Measurements from ENCODE around the gene SPNS1. TPM values are rescaled to one million over a fixed set of nuclear protein-coding genes. Genes with fewer than 3 reads are reported as not detected.
A peak's percentile ranks its signal among the peaks of the same experiment; 100 is the strongest.
"Not testable (repeated sequence)": the region's sequence is repeated elsewhere in the genome, so short reads cannot be mapped to it uniquely, and the experiment has no call there.

The SPNS1 gene
- total RNA-seq (10 to 100 TPM; 13.4 to 33.0 (median 16.6) TPM), polyA plus RNA-seq (10 to 100 TPM; 26.9 to 43.2 TPM)
- long read RNA-seq, donor 1, transcript SPNS1-201 (12 exons, 2,208 nt) = major isoform, 15 of 31 reads
- long read RNA-seq, donor 1, partial matches to known transcripts = 9 of 31 reads
- long read RNA-seq, donor 1, other reads (novel, unspliced or antisense) = 5 of 31 reads
- long read RNA-seq, donor 2, transcript SPNS1-201 (12 exons, 2,208 nt) = major isoform, 56 of 94 reads
- long read RNA-seq, donor 2, partial matches to known transcripts = 17 of 94 reads
- long read RNA-seq, donor 2, other reads (novel, unspliced or antisense) = 12 of 94 reads
- long read RNA-seq, donor 3, transcript SPNS1-201 (12 exons, 2,208 nt) = major isoform, 27 of 51 reads
- long read RNA-seq, donor 3, partial matches to known transcripts = 14 of 51 reads
- long read RNA-seq, donor 3, other reads (novel, unspliced or antisense) = 6 of 51 reads

GRCh38 chr16:28974437-28975157 is at the start of gene SPNS1:
Gene SPNS1 (plus strand): TSS chr16:28974778. CDS start chr16:28975152, 374 bp downstream.
- intact Hi-C loops (cut with DNase I) = loop anchor here in 1 of 10 donors (1.0 kb wide), 1 partner anchor 128 kb away; the partner anchor contains the start of gene TUFM
- no peaks in the 10 kb centered on the region for H3K27me3 ChIP-seq
- H3K4me3 ChIP-seq = peak within 1 kb of the TSS; percentile 67 to 98 (median 88)
- DNase-seq (peak; percentile 97 to 99 (median 98)), ATAC-seq (peak; percentile 95 to 99 (median 98))
- H3K4me1 ChIP-seq = peaks cover 0 to 24% (median 13%) of the 10 kb centered on the region in 12 donors
- peaks cover 0 to 31% (median 20%) of the 10 kb centered on the region in 9 donors for H3K36me3 ChIP-seq
- H3K27ac ChIP-seq = peak within 1 kb of the TSS in 11 of 12 donors; percentile 75 to 91 (median 81)
- TF ChIP-seq POLR2A (IDR thresholded peaks at IDR 0.05) = peak in 1 of 2 donors; percentile 64
- TF ChIP-seq, protein P1, sequence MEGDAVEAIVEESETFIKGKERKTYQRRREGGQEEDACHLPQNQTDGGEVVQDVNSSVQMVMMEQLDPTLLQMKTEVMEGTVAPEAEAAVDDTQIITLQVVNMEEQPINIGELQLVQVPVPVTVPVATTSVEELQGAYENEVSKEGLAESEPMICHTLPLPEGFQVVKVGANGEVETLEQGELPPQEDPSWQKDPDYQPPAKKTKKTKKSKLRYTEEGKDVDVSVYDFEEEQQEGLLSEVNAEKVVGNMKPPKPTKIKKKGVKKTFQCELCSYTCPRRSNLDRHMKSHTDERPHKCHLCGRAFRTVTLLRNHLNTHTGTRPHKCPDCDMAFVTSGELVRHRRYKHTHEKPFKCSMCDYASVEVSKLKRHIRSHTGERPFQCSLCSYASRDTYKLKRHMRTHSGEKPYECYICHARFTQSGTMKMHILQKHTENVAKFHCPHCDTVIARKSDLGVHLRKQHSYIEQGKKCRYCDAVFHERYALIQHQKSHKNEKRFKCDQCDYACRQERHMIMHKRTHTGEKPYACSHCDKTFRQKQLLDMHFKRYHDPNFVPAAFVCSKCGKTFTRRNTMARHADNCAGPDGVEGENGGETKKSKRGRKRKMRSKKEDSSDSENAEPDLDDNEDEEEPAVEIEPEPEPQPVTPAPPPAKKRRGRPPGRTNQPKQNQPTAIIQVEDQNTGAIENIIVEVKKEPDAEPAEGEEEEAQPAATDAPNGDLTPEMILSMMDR (IDR thresholded peaks at IDR 0.05) = no peak
- no peaks in the 10 kb centered on the region for H3K9me3 ChIP-seq
- 0% methylated on average over 4 to 60 of the region's 60 CpGs for WGBS, 4 donors

DNA sequence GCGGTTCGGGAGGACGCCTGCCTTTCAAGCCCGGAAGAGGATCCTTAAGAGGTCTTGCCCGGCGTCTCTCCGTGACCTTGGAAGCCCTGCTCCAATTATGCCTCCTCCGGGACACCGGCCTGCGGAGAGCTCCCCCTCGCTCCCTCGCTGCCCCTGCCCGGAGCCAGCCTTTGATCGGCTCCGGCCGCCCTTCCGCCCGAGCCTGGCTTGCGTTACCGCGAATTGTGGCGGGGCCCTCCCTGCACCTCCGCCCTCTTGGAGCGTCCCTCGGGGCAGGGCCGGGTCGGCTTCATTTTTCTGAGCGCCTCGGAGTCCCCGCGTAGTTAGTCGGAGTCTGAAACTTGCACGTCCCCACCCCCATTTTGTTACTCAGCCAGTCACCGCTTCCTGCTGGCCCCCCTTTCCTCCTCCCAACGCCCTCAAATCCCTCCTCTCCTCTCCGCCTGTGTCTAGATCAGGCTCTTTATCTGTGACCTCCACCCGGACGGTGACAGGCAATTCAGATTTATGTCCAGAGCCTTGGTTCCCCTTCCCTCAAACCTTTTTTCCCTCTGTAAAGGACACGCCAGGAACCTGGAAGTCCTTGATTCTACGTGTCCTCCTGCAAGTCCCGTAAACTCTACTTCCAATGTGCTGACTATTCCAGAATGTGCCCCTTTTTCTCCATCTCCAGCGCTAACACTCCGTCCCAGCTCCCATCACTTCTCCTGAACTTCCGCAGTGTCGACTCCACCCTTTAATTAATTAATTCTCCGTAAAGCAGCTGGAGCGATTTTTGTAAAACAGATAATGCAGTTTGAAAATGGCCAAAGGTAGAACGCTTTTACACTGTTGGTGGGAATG is 49.0 kb upstream of the SPNS1 start:
- peak overlapping the region; percentile 87 to 100 (median 99) for H3K27ac ChIP-seq
- peak overlapping the region; percentile 62 to 95 (median 83) for H3K4me3 ChIP-seq
- no peaks in the 10 kb centered on the region for H3K9me3 ChIP-seq
- WGBS, 4 donors = 1 to 2% (median 1%) methylated on average over 23 to 48 of the region's 48 CpGs
- no peaks in the 10 kb centered on the region for H3K27me3 ChIP-seq
- H3K4me1 ChIP-seq = peaks cover 0 to 14% (median 8%) of the 10 kb centered on the region in 12 donors
- ATAC-seq = peak; percentile 73 to 83 (median 82)
- peaks cover 0 to 23% (median 4%) of the 10 kb centered on the region in 9 donors for H3K36me3 ChIP-seq
- DNase-seq = peak; percentile 86 to 90 (median 89)
- TF ChIP-seq POLR2A (IDR thresholded peaks at IDR 0.05) = peak in 1 of 2 donors; percentile 51
- TF ChIP-seq, protein P1 (IDR thresholded peaks at IDR 0.05) = peak in 1 of 12 donors; percentile 12
- intact Hi-C loops (cut with DNase I) = loop anchor here in 5 of 10 donors (1.0 to 10.0 kb wide), 8 partner anchors 19 to 103 kb away; partner anchors contain the start of genes SH2B1 (in 4 of the 5), ATXN2L (in 1 of the 5), NFATC2IP (in 1 of the 5) and TUFM (in 1 of the 5)

DNA sequence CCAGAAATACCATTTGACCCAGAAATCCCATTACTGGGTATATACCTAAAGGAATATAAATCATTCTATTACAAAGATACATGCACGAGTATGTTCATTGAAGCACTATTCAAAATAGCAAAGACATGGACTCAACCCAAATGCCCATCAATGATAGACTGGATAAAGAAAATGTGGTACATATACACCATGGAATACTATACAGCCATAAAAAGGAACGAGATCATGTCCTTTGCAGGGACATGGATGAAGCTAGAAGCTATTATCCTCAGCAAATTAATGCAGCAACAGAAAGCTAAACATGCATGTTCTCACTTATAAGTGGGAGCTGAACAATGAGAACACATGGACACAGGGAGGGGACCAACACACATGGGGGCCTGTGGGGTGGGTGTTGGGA is 48.3 kb upstream of the SPNS1 start:
- H3K9me3 ChIP-seq, DNase-seq, H3K27me3 ChIP-seq, ATAC-seq: not testable (repeated sequence)
- peaks cover 0 to 18% (median 8%) of the 10 kb centered on the region in 12 donors for H3K4me1 ChIP-seq
- peak overlapping the region in 11 of 12 donors; percentile 90 to 100 (median 99) for H3K27ac ChIP-seq
- H3K4me3 ChIP-seq = peak overlapping the region in 10 of 12 donors; percentile 62 to 95 (median 84)
- H3K36me3 ChIP-seq = peaks cover 0 to 16% (median under 1%) of the 10 kb centered on the region in 9 donors
- intact Hi-C loops (cut with DNase I) = loop anchor here in 3 of 10 donors (5.0 to 10.0 kb wide), 3 partner anchors 61 to 104 kb away; partner anchors contain the start of genes SH2B1 (in 3 of the 3) and ATXN2L (in 1 of the 3)
- WGBS, 4 donors = 62 to 80% (median 74%) methylated on average over 2 of the region's 2 CpGs

DNA sequence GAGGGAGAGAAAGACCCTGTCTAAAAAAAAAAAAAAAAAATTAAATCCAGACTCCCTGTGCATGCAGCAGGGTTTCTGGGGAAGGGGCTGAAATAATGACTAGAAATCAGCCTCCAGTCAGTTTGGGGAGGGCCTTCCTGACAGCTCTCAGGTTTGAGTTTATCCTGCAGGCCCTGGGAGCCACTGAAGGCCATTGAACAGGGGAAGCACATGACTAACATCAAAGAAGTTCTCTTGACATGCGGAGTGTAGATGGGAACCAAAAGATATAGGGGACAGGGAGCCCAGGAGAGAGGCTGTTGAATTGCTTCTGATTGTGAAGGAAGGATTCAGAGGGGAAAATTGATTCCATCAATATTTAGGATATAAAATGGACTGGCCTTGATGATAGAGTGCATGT is 46.8 kb upstream of the SPNS1 start:
- Histone ChIP-seq H3K27me3 (no peaks in the 10 kb centered on the region), H3K27ac (no peak overlapping the region), H3K4me3 (no peak overlapping the region), H3K4me1 (peaks cover 0 to 18% (median 8%) of the 10 kb centered on the region in 12 donors), H3K9me3 (no peaks in the 10 kb centered on the region), H3K36me3 (peaks cover 0 to 5% (median 0%) of the 10 kb centered on the region in 9 donors)
- ATAC-seq (no peak), DNase-seq (no peak)
- intact Hi-C loops (cut with DNase I) = loop anchor here in 3 of 10 donors (5.0 to 10.0 kb wide), 3 partner anchors 63 to 106 kb away; partner anchors contain the start of genes SH2B1 (in 3 of the 3) and ATXN2L (in 1 of the 3)
- TF ChIP-seq POLR2A (IDR thresholded peaks at IDR 0.05) = no peak
- TF ChIP-seq, protein P1 (IDR thresholded peaks at IDR 0.05) = no peak
- WGBS, 4 donors = 74 to 87% (median 81%) methylated on average over 1 of the region's 1 CpG

All from heart left ventricle (tissue), 16 donors.